Measurements from ENCODE around the gene ARMC12. TPM values are rescaled to one million over a fixed set of nuclear protein-coding genes. Genes with fewer than 3 reads are reported as not detected.
"Not testable (repeated sequence)": the region's sequence is repeated elsewhere in the genome, so short reads cannot be mapped to it uniquely, and the experiment has no call there.

ARMC12 gene
- total RNA-seq (ENCODE audit: low replicate concordance): 1.0 and 1.9 TPM in 2 replicates

- Mint-ChIP-seq H3K27me3 (ENCODE audit: insufficient read depth, low read depth) (peaks cover 8% of the 10 kb centered on the region), H3K27ac (peak within 1 kb of the TSS; percentile 86), H3K4me3 (no peak within 1 kb of the TSS), H3K36me3 (no peaks in the 10 kb centered on the region), H3K9me3 (no peaks in the 10 kb centered on the region), H3K4me1 (peaks cover 73% of the 10 kb centered on the region)
- H3K27ac ChIP-seq: peak within 1 kb of the TSS; percentile 90
- no peaks in the 10 kb centered on the region for H3K36me3 ChIP-seq
- no peak within 1 kb of the TSS for H3K9ac ChIP-seq
- H3K4me1 ChIP-seq: peaks cover 45% of the 10 kb centered on the region
- no peaks in the 10 kb centered on the region for H3K79me2 ChIP-seq (ENCODE audit: low read depth)
- no peak within 1 kb of the TSS for H3K4me3 ChIP-seq
- H3F3A ChIP-seq (ENCODE audit: low read depth): peaks cover 65% of the 10 kb centered on the region
- H3K27me3 ChIP-seq: no peaks in the 10 kb centered on the region
- H3K4me2 ChIP-seq: no peak within 1 kb of the TSS
- no peak for TF ChIP-seq EZH2phosphoT487 (IDR thresholded peaks at IDR 0.05)
- TF ChIP-seq EZH2 (IDR thresholded peaks at IDR 0.05): no peak
- no peak for TF ChIP-seq CTCF (IDR thresholded peaks at IDR 0.05)
- peak within 1 kb of the TSS; percentile 26 for H2AFZ ChIP-seq (replicated peaks)
- H4K20me1 ChIP-seq (ENCODE audit: low read depth): no peaks in the 10 kb centered on the region
- DNase-seq (ENCODE audit: low spot score): no peak
- H3K9me3 ChIP-seq (ENCODE audit: low read depth): no peaks in the 10 kb centered on the region
These were observed at the start of gene ARMC12 for GRCh38 chr6:35736982-35737412. ARMC12 (plus strand) TSS chr6:35737032; CDS start chr6:35737109, 77 bp downstream.

- DNase-seq (ENCODE audit: low spot score): peak; percentile 87
- Histone ChIP-seq H3K36me3 (no peaks in the 10 kb centered on the region), H3K27me3 (peaks cover 11% of the 10 kb centered on the region), H3K4me2 (peak overlapping the region; percentile 82), H4K20me1 (ENCODE audit: low read depth) (peaks cover 17% of the 10 kb centered on the region), H3K4me3 (peak overlapping the region; percentile 90), H3K9ac (no peak overlapping the region), H2AFZ (replicated peaks) (peak overlapping the region; percentile 82), H3K4me1 (peaks cover 11% of the 10 kb centered on the region), H3K79me2 (ENCODE audit: low read depth) (peaks cover 45% of the 10 kb centered on the region), H3K9me3 (ENCODE audit: low read depth) (no peaks in the 10 kb centered on the region), H3K27ac (peak overlapping the region; percentile 68), H3F3A (ENCODE audit: low read depth) (peaks cover 10% of the 10 kb centered on the region)
- Mint-ChIP-seq H3K36me3 (no peaks in the 10 kb centered on the region), H3K9me3 (no peaks in the 10 kb centered on the region), H3K4me1 (peaks cover 16% of the 10 kb centered on the region), H3K27me3 (ENCODE audit: insufficient read depth, low read depth) (no peaks in the 10 kb centered on the region), H3K27ac (peak overlapping the region; percentile 83), H3K4me3 (peak overlapping the region; percentile 99)
- TF ChIP-seq EZH2 (IDR thresholded peaks at IDR 0.05): no peak
- TF ChIP-seq EZH2phosphoT487 (IDR thresholded peaks at IDR 0.05): no peak
- no peak for TF ChIP-seq CTCF (IDR thresholded peaks at IDR 0.05)
These were observed 48.9 kb upstream of the ARMC12 start for GRCh38 chr6:35687658-35688604.

- peak; percentile 97 for DNase-seq (ENCODE audit: low spot score)
- peak within 1 kb of the TSS; percentile 99 for H3K4me3 Mint-ChIP-seq
- Histone ChIP-seq H3K9ac (peak within 1 kb of the TSS; percentile 36), H3K79me2 (ENCODE audit: low read depth) (peaks cover 44% of the 10 kb centered on the region), H3K4me2 (peak within 1 kb of the TSS; percentile 82), H3K4me3 (peak within 1 kb of the TSS; percentile 90), H3F3A (ENCODE audit: low read depth) (peaks cover 10% of the 10 kb centered on the region), H4K20me1 (ENCODE audit: low read depth) (peaks cover 17% of the 10 kb centered on the region), H3K36me3 (no peaks in the 10 kb centered on the region), H2AFZ (replicated peaks) (peak within 1 kb of the TSS; percentile 82), H3K9me3 (ENCODE audit: low read depth) (no peaks in the 10 kb centered on the region), H3K27me3 (peaks cover 11% of the 10 kb centered on the region), H3K27ac (peak within 1 kb of the TSS; percentile 68), H3K4me1 (peaks cover 11% of the 10 kb centered on the region)
- peak within 1 kb of the TSS; percentile 90 for H3K27ac Mint-ChIP-seq
- H3K9me3 Mint-ChIP-seq: no peaks in the 10 kb centered on the region
- H3K27me3 Mint-ChIP-seq (ENCODE audit: insufficient read depth, low read depth): no peaks in the 10 kb centered on the region
- H3K4me1 Mint-ChIP-seq: peaks cover 16% of the 10 kb centered on the region
- H3K36me3 Mint-ChIP-seq: no peaks in the 10 kb centered on the region
- no peak for TF ChIP-seq CTCF (IDR thresholded peaks at IDR 0.05)
- TF ChIP-seq EZH2phosphoT487 (IDR thresholded peaks at IDR 0.05): no peak
- TF ChIP-seq EZH2 (IDR thresholded peaks at IDR 0.05): no peak
These were observed 48.1 kb upstream of the ARMC12 start, which contains the start of gene FKBP5 for GRCh38 chr6:35688605-35689322. FKBP5 (minus strand) TSS chr6:35688915; CDS start chr6:35642824, 46,091 bp downstream.

GRCh38 chr6:35690006-35690405, 46.8 kb upstream of the ARMC12 start:
- H4K20me1 ChIP-seq (ENCODE audit: low read depth): peaks cover 17% of the 10 kb centered on the region
- not testable (repeated sequence) for DNase-seq (ENCODE audit: low spot score); H3K9ac ChIP-seq; H3K27me3 Mint-ChIP-seq (ENCODE audit: insufficient read depth, low read depth); H3K9me3 ChIP-seq (ENCODE audit: low read depth); H3K4me2 ChIP-seq; H3K36me3 ChIP-seq; H3K4me3 ChIP-seq; H2AFZ ChIP-seq (replicated peaks); H3K27ac Mint-ChIP-seq; H3K9me3 Mint-ChIP-seq; H3K27ac ChIP-seq; H3K36me3 Mint-ChIP-seq
- H3F3A ChIP-seq (ENCODE audit: low read depth): peaks cover 10% of the 10 kb centered on the region
- H3K79me2 ChIP-seq (ENCODE audit: low read depth): peaks cover 31% of the 10 kb centered on the region
- Mint-ChIP-seq H3K4me1 (peaks cover 16% of the 10 kb centered on the region), H3K4me3 (peak overlapping the region; percentile 85)
- peaks cover 11% of the 10 kb centered on the region for H3K4me1 ChIP-seq
- H3K27me3 ChIP-seq: peaks cover 11% of the 10 kb centered on the region

All from neural progenitor cell (in vitro differentiated cells).